ENCODE results near the gene ZXDC. TPM values are rescaled to one million over a fixed set of nuclear protein-coding genes. Genes with fewer than 3 reads are reported as not detected.
A peak's percentile ranks its signal among the peaks of the same experiment; 100 is the strongest.

ZXDC gene
- total RNA-seq, 1 donor from 2014 or later: 29.4 TPM

DNA sequence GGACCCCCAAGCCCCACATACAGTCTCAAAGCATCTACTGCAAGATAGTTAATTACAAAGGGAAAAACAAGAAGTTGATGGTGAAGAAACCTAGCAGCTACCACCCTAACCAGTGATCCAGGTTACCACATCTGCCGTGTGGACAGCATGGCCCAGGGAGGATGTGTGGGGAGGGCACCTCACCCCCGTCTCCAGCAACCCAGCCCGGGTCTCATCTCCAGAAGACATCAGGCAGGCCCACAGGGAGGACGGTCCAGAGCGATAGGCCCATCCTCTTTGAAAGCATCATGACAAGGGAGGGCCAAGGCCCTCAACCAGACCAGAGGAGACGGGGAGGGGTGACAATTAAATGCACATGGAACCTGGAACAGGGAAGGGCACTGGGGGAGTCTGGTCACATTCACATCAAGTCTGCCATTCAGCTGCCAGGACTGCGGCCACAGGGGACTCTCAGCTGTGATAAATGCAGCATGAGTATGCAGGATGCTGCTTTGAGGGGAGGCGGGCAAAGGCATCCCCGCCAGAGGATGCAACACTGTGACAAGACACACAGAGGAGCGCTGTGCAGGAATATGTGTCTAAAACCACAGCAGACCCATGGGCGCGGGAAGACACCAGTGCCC, 18.8 kb downstream of the ZXDC start:
- DNase-seq (ENCODE audit: low spot score): peak; percentile 65

DNA sequence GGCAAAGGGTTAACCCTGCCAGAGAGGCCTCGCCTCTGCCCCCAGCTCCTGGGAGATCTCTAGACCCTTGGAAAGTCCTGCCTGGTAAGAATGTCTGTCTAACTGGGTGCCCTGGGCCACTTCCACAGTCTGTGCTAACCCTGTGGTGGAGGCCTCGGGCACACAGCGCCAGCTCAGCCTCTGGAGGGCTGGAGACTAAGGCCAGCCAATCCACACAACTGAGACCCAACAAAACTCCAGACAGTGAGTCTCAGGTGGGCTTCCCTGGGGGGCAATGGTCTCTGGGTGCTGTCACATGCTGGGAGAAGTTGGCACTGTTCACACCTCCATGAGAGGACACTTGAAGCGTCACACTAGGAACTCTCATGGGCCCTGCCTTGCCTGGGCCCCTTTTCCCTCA, 19.5 kb downstream of the ZXDC start:
- peak; percentile 81 for DNase-seq (ENCODE audit: low spot score)

- DNase-seq (ENCODE audit: low spot score): no peak
These were observed 21.1 kb downstream of the ZXDC start for GRCh38 chr3:126454437-126455198.

DNA sequence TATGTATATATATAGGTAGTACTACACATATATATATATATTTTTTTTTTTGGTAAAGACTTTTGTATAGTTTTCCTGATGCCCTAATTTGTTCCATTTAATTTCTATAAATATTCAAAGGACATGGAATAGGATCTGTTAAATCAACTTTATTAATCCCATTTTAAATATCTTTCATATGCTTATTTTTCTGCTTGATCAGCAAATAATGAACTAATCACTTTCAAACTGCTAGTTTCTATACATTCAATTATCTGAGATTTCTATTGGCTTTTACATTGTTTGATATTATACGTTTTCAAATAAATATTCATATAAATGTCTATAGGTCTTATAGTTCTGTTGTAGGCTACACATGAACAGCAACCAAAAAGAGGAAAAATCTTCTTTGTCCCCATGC, 21.7 kb downstream of the ZXDC start:
- DNase-seq (ENCODE audit: low spot score): no peak

GRCh38 chr3:126452213-126452612, 23.5 kb downstream of the ZXDC start:
- DNase-seq (ENCODE audit: low spot score): peak; percentile 45

DNA sequence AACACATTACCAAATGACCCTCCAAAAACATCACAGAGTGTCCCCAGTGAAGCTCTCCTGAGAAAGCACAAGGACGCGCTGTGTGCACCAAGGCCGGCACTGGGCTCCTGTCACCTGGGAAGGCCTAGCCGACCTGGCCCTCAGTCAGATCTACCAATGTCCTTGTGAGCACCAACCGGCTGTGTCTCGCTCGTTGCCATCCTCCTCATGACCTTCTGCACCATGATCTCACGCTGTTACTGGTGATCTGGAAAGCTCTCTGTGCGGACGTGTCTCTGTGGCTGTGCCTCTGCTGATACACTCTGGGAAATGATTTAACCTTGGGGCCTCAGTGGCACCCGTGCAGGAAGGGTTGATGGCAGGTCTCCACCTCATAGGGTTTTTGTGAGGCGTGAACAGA, 24.2 kb downstream of the ZXDC start:
- DNase-seq (ENCODE audit: low spot score): peak; percentile 49

- DNase-seq (ENCODE audit: low spot score): no peak
These were observed 24.9 kb downstream of the ZXDC start for GRCh38 chr3:126450744-126451143.

DNA sequence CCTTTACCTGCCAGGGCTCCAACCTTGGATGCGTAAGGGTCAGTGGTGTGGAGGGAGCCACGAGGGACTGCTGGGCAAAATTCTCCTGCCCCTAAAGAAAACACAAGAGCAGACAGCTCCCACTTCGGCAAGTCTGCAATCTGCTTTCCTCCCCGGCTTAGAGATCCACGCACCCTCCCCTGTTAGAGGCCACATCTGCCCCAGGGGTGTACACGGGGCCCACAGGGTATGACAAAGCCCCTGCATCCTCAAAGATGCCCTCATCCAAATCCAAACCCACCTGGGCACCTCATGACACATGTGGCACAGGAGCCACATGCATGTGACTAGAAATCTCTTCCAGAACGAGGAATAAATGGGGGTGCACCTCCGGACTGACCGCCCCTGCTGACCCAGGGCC, 25.5 kb downstream of the ZXDC start:
- DNase-seq (ENCODE audit: low spot score): no peak

DNA sequence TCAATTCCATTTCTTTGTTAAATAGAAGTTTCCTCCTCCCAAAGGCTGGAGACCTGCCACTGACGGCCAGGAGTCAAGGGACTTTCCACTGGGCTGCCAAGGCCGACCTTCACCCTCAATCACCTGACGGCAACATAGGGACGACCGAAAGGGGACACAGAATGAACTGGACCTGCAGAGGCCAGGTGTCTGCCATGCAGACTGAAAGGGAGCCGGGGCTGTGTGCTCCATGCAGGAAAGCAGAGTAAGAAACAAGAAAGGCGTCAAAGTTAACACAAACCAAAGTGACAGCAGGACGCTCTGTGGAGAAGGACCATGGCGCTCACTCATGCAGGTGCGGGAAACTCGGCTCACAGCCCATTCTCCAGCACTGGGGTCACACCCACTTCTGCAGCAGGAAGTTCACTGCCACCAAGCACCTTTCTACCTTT, 26.1 kb downstream of the ZXDC start:
- DNase-seq (ENCODE audit: low spot score): no peak

- no peak for DNase-seq (ENCODE audit: low spot score)
These were observed 26.9 kb downstream of the ZXDC start for GRCh38 chr3:126448893-126449180.

DNA sequence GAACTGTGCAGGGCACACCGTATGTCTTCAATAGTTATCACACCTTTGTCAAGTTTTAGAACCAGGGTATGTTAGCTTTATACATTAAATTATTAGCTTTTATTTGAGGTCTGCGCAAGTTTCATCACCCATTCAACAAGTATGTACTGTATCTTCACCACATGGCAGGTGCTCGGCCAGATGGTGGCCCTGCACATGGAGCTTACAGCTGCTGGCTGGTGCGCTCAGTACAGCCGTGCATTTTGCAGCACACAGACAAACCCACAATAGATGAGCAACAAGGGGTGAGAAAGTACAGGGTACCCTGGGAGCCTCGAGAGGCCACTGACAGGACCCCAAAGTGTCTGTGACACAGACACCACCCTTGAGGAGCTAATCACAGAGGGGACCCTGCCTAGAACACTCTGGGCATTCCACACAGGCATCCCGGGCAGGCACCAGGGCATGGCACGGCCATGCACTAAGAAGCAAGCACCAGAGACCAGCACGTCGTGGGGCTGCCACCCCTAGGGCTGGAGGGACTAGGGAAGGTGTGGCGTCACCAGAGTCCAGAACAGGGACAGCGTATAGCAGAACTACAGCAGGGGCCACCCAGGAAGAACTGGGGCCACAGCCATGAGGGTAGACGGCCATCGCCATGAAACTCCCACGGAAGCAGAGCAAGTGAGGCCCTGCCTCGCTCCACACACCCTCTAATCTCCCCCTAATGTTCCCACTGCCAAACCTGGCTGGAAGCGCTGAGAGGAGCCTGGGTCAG, 27.4 kb downstream of the ZXDC start:
- DNase-seq (ENCODE audit: low spot score): no peak

- no peak for DNase-seq (ENCODE audit: low spot score)
These were observed 28.1 kb downstream of the ZXDC start for GRCh38 chr3:126447456-126448106.

DNA sequence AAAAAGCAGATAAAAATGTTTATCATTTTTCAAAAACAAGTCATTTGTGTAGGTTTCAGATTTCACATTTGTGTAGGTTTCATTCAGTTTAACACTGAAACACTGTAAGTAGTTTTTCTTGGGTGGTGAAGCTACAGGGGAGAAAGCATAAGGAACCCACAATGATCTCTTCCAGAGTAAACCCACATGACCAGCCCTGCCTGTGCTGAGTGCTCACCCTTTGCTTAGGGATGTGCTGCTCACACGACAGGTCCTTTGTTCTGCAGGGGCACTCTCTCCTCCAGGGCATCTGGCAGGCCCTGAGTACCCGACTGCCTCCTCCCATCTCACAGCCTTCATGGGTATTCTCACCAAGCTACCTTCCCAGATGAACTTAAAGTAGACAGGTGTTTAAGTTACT, 28.9 kb downstream of the ZXDC start:
- DNase-seq (ENCODE audit: low spot score): no peak

DNA sequence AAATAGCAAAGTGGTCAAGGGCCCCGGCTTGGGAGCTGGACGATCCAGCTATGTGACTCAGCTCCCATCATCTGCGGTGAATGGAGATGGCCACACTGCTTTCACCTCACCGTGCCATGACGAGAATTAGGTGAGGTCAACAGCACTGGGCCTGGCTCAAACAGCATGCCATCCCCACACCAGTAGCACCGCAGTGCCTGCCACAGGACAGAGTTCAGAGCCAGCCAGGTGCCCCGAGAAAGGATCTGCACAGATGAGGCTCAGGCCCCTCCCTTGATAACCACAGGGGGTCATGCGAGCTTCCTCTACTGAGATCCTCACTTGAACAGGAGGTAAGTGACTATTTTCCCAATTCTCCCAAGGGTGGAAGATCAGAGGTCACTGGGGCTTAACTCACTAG, 29.4 kb downstream of the ZXDC start:
- DNase-seq (ENCODE audit: low spot score): no peak

- peak; percentile 81 for DNase-seq (ENCODE audit: low spot score)
These were observed 30.2 kb downstream of the ZXDC start for GRCh38 chr3:126445506-126445905.

DNA sequence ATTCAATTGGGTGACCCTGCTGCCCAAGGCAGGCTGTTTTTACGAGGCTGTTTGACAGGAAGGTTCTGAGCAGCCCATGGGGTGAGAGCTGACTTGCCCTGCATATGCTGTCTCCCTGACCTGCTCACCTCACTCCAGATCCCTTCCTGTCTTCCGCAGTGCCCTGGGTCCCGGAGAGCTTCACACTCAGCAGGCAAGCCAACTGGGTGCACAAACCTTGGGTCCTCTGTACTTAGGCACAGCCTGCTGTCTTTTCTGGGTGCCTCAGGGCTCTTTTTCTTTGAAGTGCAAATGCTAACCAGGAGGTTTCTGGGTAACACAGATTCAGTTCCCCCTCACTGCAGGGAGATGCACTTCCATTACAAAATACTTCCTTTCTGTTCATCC, 32.8 kb downstream of the ZXDC start:
- peak; percentile 60 for DNase-seq (ENCODE audit: low spot score)

DNA sequence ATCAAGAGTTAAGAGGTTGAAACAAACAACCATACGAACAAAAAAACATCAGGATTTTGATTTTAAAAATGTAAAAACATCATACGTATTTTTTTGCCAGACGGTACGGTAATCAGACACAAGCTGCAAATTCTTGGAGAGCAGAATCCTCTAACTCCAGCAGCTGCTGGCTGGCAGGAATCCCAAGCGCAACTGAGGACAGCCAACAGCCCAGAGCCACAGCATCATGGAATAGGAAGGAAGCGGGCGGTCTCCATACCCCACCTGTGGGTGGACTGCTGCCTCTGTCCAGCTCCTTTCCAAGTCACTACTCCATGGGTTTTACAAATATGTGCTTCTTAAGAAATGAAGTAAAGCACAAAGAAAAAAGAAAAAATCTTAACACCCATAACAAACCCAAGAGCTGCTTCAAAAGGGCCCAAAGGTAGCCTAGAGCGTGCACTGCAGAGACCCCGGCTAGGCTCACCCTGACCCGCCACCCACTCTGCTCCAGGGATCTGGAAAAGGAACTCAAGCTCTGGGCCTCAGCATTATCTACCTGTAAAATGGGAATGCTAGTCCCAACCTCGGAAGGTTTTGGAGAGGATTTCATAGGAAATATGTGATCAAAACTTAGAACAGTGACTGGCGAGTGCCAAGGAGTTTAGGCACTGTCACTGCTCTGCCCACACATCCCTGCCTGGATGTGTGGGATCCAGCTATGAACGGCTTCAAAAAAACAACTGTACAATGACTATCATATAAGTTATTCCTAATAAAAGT, 33.4 kb downstream of the ZXDC start:
- DNase-seq (ENCODE audit: low spot score): peak; percentile 47

DNA sequence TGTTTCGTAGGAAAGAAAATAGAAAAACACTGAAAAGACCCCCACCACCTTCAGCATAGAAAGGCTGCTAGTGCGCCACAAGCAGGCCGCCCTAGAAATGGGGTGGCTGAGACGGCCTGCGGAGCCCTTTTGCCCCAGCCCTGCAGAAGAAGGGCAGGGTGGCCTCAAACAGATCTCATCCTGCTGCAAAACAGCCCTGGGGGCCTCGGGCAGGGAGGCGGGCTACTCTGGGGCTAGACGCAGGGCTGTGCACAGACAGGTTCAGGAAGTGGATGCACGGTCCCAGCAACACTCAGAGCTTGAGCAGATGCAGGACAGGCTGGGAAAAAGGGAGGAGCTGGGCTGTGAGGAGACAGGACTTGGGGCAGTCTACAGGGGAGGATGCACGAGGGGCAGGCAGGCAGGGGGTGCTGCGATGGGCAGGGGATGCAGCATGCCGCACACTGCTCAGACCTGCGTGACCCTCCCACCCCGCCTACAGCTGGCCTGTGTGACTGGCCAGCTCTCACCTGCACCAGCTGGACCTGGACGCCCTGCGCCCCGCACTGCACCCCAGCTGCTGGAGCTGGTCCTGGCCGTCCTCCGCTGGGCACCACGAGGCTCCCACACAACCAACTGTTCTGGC, 34.3 kb downstream of the ZXDC start:
- peak; percentile 69 for DNase-seq (ENCODE audit: low spot score)

- DNase-seq (ENCODE audit: low spot score): peak; percentile 62
These were observed 35.0 kb downstream of the ZXDC start for GRCh38 chr3:126440709-126440995.

DNA sequence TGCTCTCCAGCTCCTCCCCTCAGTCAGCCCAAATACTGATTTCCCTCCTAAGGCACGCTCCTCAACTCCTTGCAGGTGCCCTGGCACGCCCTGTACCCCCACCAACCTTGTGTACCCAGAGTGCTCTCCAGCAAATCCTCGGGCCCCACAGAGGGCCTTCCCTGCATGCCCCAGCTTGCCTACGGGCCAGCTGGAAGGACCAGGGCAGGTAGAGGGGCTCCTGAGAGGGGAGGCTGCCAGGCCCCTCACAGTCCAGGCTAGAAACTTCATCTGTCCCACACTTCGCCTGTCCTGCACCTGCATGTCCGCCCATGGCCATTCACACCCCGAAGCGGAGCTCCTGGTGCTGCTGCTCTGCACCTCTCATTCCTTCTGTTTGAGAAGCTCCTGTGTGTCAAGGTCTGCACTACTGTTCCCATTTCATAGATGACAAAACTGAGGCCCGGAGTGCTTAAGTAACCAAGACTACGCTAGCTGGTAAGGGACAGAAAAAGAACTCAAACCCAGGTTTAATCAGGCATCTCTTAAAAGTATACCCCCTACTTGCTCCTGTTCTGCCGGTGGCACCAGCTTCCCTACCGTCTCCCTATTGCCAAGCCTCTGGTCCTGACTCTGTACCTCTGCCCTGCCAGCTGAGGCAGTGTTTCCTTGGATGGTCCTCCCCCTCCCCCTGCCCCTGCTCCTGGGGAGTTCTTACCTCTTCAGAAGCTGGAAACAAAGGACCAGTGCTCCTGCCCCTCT, 35.6 kb downstream of the ZXDC start:
- DNase-seq (ENCODE audit: low spot score): peak; percentile 65

All from mesenteric fat pad (tissue), 1 donor.